GM21367 (cell line): ENCODE measurements around the gene ISY1.
A peak's percentile ranks its signal among the peaks of the same experiment; 100 is the strongest.
"Not testable (repeated sequence)": the region's sequence is repeated elsewhere in the genome, so short reads cannot be mapped to it uniquely, and the experiment has no call there.

ENCODE experiments used
- ATAC-seq: cut with Tn5 transposase; IDR thresholded peaks from one replicate; pipeline ENCODE4 v1.9.1; 2021; ENCODE audit not compliant: unreplicated experiment

The ISY1 gene

GRCh38 chr3:129160891-129161859, at the start of gene ISY1:
ISY1 (minus strand) TSS chr3:129161063; CDS start chr3:129160975, 88 bp downstream.
- peak; percentile 64 for ATAC-seq

DNA sequence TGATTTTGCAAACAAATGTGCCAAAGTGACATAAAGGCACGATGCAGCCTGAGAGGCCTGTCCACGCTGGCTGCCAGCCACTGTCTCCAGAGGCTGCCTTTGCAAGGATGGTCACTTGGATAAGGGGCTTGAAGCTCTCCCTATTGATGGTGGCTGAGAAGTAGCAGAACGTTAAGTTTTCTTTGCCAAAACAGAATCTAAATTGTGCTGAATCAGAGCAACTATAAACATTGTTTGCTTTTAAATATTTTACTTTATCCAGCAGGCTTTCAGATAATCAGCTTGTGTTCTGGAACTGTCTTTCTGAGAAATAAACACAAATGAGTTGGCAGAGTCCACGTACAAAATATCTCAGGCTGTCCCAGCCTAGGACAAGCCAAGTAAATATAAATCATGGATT, 46.6 kb upstream of the ISY1 start:
- no peak for ATAC-seq

DNA sequence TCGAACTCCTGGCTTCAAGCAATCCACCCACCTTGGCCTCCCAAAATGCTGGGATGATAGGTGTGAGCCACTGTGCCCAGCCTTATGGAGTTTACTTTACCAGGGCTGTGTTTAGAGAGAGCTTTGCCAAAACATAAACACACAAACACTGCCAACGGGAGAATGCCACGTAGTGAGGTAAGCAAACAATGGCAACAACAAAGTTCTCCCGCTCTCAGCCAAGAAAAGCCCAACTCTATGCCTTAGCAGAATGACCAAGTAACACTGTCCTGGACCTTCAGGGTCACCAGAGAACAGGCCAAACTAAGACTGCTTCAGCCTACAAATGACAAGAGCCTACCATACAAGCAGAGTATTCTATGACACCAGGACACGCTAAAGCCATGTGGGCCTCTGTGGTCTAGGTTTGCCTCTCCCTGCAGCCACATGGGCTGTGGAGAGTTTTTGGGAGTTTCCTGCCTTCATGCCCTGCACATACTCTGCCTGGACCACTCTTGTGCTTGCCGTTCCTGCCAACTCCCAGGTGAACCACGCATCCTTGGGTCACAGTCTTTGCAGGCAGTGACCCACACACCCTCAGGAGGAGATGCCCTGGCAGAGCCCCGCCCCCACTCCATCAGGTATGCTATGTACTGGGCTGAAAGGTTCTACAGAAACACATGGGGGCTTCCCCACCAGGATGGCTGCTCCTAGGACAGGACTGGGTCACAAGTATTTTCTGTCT, 44.4 kb upstream of the ISY1 start:
- no peak for ATAC-seq

GRCh38 chr3:129204473-129204872, 43.6 kb upstream of the ISY1 start:
- ATAC-seq = no peak

- ATAC-seq = no peak
These were observed 38.5 kb upstream of the ISY1 start for GRCh38 chr3:129199366-129199765.

GRCh38 chr3:129197321-129197720, 36.5 kb upstream of the ISY1 start:
- ATAC-seq = no peak

DNA sequence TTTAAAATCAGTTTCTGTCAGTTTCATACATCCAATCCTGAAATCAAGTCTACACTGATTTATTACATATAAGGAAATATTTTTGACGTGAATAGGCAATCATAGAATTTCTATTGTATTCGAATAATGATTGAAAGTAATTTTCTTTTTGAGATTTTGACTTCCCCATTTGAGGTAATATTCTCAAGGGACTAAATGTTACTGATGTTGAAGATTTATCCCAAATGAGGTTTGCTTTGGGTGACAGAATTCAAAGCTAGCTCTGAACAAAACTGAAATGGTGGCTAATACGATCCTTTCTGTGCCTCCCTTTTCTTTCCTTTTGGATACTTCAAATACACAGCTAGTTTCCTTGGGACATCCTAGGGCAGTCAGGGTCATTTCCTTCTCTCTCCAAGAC, 35.7 kb upstream of the ISY1 start:
- ATAC-seq = no peak

- ATAC-seq = no peak
These were observed 34.9 kb upstream of the ISY1 start for GRCh38 chr3:129195731-129196256.

DNA sequence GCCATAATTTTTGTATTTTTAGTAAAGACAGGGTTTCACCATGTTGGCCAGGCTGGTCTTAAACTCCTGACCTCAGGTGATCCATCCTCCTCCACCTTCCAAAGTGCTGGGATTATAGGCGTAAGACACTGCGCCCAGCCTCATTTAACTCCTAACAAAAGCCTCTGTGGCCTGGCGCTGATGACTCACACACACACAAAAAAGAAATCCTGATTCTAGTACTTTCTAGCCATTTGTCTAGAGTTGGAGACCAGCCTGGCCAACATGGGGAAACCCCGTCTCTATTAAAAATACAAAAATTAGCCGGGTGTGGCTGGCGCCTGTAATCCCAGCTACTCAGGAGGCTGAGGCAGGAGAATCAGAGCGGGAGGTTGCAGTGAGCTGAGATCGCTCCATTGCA, 28.9 kb upstream of the ISY1 start:
- ATAC-seq = not testable (repeated sequence)

GRCh38 chr3:129187857-129188256, 27.0 kb upstream of the ISY1 start:
- no peak for ATAC-seq

DNA sequence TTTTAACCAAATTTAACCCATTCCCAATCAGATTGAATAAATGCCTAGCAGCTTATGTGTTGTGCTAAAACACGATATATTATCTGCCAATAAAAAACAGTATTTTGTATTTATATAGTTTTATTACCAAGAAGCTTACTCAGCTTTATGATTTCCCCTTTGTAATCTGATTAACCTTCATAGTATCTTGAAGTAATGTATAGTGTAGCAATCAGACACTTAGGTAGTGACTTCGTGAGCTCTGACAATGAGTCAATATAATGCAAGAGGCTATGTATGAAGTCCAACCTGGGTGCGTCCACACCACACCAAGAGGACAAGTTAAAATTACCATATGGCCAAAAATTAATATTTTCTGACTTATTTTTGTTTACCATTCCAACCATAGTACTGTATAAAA, 24.9 kb upstream of the ISY1 start:
- ATAC-seq = no peak

DNA sequence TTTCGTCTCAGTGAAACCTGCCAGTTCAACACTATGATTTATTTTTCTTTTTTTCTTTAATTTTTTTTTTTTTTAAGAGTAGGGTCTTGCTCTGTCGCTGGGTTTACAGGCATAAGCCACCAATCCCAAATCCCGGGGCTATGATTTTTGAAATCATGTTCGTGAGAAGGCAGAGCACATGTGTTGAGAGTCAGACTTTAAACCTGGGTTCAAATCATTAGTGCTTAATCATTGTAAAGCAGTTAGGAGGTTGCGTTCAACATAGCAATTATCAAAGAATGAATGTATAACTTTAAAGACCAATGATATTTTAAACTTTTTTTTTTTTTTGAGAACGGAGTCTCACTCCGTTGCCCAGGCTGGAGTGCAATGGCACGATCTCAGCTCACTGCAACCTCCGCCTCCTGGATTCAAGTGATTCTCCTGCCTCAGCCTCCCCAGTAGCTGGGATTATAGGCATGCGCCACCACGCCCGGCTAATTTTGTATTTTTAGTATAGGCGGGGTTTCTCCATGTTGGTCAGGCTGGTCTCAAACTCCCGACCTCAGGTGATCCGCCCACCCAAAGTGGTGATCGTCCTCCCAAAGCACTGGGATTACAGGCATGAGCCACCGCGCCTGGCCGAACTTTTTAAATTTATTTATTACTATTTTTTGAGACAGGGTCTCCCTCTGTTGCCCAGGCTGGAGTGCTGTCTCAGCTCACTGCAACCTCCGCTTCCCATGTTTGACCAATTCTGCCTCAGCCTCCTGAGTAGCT, 24.1 kb upstream of the ISY1 start:
- not testable (repeated sequence) for ATAC-seq

GRCh38 chr3:129184396-129184657, 23.5 kb upstream of the ISY1 start:
- ATAC-seq = no peak

DNA sequence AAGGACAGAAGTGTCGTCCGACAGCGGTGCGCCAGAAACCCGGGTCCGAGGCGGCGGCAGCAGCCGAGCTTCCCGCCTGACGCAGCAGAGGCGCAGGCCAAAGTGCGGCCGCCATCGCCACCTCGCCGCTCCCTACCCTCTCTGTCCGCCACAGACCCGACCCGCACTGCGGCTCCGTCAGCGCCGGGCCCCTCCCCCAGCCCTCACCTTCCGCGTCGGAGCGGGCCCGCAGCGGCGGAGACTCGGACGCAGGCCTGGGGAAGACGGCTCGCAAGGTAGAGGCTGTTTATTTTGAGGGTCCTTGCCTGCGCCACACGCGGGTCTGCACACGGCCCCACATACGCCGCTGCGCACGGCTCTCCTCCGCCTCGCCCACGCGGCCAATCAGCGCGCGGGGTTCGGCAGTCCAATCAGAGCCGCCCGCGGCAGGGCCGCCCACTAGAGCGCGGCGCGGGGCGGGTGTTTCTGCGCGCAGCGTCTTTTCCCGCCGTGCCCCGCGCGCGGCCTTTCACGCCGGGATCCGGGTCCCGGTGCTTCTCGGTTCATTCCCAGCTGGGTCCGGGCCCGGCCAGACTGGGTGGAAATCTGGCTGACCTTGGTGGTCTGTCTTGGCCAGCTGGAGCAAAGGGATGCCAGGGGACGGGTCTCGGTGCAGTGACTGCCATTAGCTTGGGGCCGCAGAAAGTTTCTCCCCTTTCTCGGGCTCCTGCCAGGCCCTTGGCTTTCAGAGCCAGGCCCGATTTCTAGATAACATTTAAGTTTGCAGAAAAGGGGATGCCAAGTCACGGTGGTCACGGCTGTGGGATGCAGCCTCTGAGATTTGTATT, 22.9 kb upstream of the ISY1 start, which contains the start of gene CNBP:
Gene CNBP (minus strand): TSS at position 328 of the 827 bp plus-strand sequence. CDS start 12,139 bp downstream, outside the sequence.
- ATAC-seq = peak; percentile 95

- ATAC-seq = no peak
These were observed 21.7 kb upstream of the ISY1 start for GRCh38 chr3:129182390-129183185.

- no peak for ATAC-seq
These were observed 21.0 kb upstream of the ISY1 start for GRCh38 chr3:129181819-129182218.

DNA sequence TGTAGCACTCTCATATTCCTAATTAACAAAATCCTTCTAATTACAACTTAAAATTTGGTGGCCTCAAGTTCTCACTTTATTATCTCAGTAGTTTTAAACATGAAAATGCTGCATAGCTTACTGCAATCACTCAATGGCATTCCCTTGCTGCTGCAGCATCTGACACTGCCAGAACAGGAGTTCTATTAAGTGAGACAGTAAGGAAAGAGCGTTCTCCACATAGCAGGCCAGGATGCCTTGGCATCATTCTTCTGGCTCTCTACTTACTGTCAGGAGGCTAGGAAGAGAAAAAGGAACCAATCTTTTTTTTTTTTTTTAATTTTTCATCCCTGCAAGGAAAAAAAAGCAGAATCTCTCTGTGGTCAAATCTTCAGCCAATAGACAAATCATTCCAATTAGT, 19.6 kb upstream of the ISY1 start:
- ATAC-seq = no peak

GRCh38 chr3:129176051-129176450, 15.2 kb upstream of the ISY1 start:
- no peak for ATAC-seq

GRCh38 chr3:129173725-129174124, 12.9 kb upstream of the ISY1 start:
- ATAC-seq = no peak

DNA sequence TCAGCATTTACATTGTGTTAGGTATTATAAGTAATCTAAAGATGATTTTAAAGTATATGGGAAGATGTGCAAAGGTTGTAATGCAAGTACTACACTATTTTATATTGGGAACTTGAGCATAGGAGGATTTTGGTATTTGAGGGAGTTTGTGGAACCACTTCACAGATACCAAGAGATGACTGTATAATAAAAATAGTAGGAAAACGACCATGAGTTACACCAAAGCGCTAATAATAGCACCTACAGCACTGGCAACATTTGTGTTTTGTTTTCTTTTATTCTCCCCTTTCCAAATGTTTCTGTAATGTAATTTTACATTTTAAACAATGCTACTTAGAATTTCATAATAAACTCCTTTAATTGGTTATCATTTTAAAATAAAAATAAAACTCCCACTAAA, 12.3 kb upstream of the ISY1 start:
- ATAC-seq = no peak
